Cardiac septum (tissue), 1 donor: ENCODE results near the gene SLC25A4. TPM values are rescaled to one million over a fixed set of nuclear protein-coding genes. Genes with fewer than 3 reads are reported as not detected.
"Not testable (repeated sequence)": the region's sequence is repeated elsewhere in the genome, so short reads cannot be mapped to it uniquely, and the experiment has no call there.

ENCODE experiments used
- DNase-seq: peaks from one replicate; pipeline ENCODE4 v3.0.0-alpha.2; 2020; ENCODE audit warnings: low spot score
- intact Hi-C: fragments of 100-400 bp; cut with DNase I; formaldehyde crosslinking; loops from one replicate; pipeline ENCODE4 v1.14.0; 2022
- long read RNA-seq: library from polyadenylated mRNA; unstranded; transcript quantifications from one replicate; pipeline ENCODE4 v2.0.0, GENCODE V29; 2021
- total RNA-seq: library from RNA; stranded (reverse); fragmentation: NEBNext Ultra II Directional; extraction: Animal tissue kit (Norgen Biotek cat#: 25700); gene quantifications from one replicate; pipeline ENCODE4 v1.2.1, GENCODE V29; 2021
- donor health status: DM: no; HTN: no; CAD: no.

Gene SLC25A4
- 1,443 TPM for total RNA-seq
- long read RNA-seq, full-length matches to known transcripts, result 15,462 of 16,015 reads
- long read RNA-seq, partial matches to known transcripts, result 228 of 16,015 reads
- long read RNA-seq, other reads (novel, unspliced or antisense), result 325 of 16,015 reads

DNA sequence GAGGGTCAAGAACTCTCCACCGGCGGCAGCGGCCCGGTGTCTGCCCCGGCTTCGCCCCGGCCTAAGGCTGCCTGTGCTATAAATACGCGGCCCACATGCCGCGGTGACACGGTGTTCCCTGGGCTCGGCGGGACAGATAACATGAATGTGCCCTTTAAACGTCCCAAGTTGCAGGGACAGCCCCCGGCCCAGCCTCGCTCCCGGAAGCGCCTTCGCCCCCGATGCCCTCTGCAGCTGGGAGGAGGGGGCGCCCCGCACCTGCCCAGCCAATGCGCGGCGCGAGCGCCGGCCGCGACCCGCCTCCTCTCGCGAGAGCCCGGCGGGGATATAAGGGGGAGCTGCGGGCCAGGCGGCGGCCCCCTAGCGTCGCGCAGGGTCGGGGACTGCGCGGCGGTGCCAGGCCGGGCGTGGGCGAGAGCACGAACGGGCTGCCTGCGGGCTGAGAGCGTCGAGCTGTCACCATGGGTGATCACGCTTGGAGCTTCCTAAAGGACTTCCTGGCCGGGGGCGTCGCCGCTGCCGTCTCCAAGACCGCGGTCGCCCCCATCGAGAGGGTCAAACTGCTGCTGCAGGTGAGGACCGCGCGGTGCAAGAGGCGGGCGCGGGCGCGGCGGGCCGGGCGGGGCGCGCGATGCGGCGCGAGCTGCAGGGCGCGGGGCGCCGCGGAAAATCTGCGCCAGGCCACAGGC, at the start of gene SLC25A4:
TSS of gene SLC25A4 (plus strand) at position 355 of the 689 bp plus-strand sequence. CDS start at position 462, 107 bp downstream.
- intact Hi-C loops, result loop anchor here (5.0 to 10.0 kb wide), 3 partner anchors 326 to 498 kb away; partner anchors contain the start of genes CASP3 and PRIMPOL
- peak; percentile 94 for DNase-seq

- no peak for DNase-seq
- intact Hi-C loops, result loop anchor here (2.0 to 10.0 kb wide), 2 partner anchors 55 to 349 kb away; no protein-coding TSS in a partner anchor
Observed at GRCh38 chr4:185093603-185094002, 49.5 kb upstream of the SLC25A4 start.

- intact Hi-C loops, result loop anchor here (5.0 to 10.0 kb wide), 3 partner anchors 36 to 351 kb away; no protein-coding TSS in a partner anchor
- DNase-seq, result no peak
Observed at GRCh38 chr4:185096032-185096653, 46.9 kb upstream of the SLC25A4 start.

GRCh38 chr4:185098474-185098873, 44.6 kb upstream of the SLC25A4 start:
- intact Hi-C loops, result loop anchor here (5.0 to 10.0 kb wide), 3 partner anchors 34 to 354 kb away; no protein-coding TSS in a partner anchor
- no peak for DNase-seq

DNA sequence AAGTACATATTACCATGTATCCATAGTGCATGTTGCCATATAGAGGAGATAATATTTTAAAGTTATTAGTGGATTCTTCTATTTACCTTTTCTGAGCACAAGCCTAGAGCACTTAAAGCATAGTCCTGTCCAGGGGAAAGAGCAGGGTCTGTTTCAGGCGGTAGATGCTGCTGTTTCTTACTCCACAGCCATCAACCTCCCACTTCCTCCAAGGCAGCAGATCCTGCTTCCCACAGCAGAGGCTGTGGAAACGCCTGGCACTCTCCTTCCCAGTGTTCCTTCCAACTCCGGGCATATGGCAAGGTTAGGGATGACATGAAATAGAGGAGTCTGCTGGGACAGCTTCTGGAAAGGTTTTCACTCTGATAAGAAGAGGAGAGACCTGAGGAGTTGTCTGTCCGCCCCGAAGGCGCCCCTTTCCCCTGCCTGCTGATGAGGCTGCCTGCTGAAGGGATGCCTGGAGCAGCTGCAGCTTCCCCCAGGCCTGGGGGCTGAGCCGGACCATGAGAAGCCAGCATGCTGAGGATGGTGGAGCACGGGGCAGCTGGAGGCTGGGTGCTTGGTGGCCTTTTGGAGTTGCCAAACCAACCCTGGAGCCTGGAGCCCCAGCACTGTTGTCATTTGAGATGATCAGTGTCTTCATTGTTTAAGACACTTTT, 43.9 kb upstream of the SLC25A4 start:
- DNase-seq, result no peak
- intact Hi-C loops, result loop anchor here (5.0 to 10.0 kb wide), 3 partner anchors 33 to 354 kb away; no protein-coding TSS in a partner anchor

DNA sequence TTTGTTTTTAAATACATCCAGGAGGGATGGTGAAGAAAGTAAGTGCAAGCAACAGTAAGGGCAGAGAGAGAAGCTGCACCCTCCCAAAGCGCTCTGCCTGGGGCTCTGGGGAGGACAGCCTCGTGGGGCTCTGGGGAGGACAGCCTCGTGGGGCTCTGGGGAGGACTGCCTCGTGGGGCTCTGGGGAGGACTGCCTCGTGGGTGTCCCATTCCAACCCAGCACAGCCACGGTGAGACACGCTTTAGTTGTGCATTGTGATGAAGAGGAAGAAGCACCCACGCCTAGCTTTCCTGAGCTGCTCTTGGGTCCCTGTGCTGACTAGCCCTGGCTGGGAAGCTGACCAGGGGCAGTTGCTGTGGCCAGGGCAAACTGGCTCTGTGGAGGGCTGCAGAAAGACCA, 43.1 kb upstream of the SLC25A4 start:
- intact Hi-C loops, result loop anchor here (5.0 to 10.0 kb wide), 3 partner anchors 32 to 355 kb away; no protein-coding TSS in a partner anchor

GRCh38 chr4:185100423-185100822, 42.6 kb upstream of the SLC25A4 start:
- intact Hi-C loops, result no loop called here
- DNase-seq, result no peak

More for the DNA sequence above, 43.1 kb upstream of the SLC25A4 start:
- DNase-seq, result no peak

GRCh38 chr4:185101354-185101890, 41.6 kb upstream of the SLC25A4 start:
- intact Hi-C loops, result no loop called here
- no peak for DNase-seq

DNA sequence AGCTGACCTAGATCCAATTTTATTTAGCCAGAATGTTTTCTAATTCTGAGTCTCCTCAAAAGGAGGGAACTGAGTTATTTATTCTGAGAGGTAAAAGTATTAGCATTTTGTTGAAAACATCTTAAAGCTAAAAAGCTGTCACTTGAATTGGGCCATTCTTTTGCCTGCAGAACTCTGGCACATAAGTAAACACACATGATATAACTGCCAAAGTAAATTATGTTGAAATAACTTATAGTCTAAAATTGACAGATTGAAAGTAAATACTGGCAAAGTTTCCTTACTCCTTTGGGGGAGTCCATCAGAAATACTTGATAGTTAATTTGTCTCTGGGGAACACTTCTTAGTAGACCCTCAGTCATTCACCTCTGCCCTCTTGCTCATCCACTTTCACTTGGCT, 38.3 kb upstream of the SLC25A4 start:
- DNase-seq, result no peak
- intact Hi-C loops, result no loop called here

DNA sequence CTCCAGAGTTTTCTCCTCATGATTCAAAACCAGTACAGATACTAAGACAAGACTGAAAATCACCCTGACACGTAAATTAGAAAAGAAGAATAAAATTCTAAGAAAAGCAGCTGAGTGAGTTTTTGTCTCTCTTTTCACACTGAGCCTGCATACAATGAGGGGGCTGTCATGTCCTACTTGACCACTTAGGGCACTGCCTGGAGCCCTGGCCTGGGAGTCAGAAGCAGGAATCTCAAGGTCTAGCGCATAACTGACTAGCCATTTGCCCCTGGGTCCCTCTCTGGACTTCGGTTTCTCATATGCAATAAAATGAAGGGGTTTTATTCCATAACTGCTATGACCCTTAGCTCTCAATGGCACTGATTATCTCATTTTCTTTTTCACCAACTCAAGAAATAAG, 36.7 kb upstream of the SLC25A4 start:
- no peak for DNase-seq
- intact Hi-C loops, result no loop called here

- intact Hi-C loops, DNase-seq: not testable (repeated sequence)
Observed at GRCh38 chr4:185107574-185107973, 35.5 kb upstream of the SLC25A4 start.

- intact Hi-C loops, result no loop called here
Observed at GRCh38 chr4:185108185-185108584, 34.9 kb upstream of the SLC25A4 start.

GRCh38 chr4:185108669-185109068, 34.4 kb upstream of the SLC25A4 start:
- DNase-seq, result no peak
- intact Hi-C loops, result no loop called here

More at GRCh38 chr4:185108185-185108584, 34.9 kb upstream of the SLC25A4 start:
- no peak for DNase-seq

DNA sequence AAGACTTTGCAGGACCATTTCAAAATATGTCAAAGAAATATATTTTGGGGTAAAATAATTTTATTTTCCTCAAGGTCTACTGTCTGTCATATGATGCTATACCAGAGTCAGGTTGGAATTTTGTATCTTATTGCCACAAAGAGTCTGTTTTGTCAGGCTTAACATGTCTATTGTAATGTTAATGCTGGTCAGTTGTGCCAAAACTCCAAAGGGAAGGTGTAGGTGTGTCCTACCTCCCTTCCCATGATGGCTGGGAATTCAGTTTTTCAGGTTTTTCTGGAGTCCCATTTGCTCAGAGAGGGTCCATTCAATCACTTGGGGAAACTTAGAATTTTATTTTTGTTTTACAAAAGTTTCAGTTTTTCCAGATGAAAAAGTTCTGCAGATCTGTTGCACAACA, 33.3 kb upstream of the SLC25A4 start:
- intact Hi-C loops, result loop anchor here (5.0 kb wide), 1 partner anchor 302 kb away; no protein-coding TSS in a partner anchor
- no peak for DNase-seq

DNA sequence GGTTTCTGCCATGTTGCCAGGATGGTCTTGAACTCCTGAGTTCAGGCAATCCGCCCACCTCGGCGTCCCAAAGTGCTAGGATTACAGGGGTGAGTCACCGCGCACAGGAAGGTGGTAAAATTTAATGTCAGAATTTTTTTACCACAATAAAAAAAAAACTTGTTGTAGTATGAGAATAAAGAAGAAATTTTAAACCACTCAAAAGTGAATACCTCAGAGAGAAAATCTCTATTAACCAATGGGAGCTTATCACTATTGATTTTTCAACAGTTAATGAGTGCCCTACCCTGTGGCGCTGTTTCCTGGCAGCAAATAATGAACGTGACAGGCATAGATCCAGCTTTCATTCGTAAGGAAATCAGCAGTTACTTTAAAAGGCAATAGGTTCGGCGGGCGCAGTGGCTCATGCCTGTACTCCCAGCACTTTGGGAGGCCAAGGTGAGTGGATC, 32.7 kb upstream of the SLC25A4 start:
- no peak for DNase-seq
- intact Hi-C loops, result loop anchor here (5.0 kb wide), 1 partner anchor 303 kb away; no protein-coding TSS in a partner anchor

DNA sequence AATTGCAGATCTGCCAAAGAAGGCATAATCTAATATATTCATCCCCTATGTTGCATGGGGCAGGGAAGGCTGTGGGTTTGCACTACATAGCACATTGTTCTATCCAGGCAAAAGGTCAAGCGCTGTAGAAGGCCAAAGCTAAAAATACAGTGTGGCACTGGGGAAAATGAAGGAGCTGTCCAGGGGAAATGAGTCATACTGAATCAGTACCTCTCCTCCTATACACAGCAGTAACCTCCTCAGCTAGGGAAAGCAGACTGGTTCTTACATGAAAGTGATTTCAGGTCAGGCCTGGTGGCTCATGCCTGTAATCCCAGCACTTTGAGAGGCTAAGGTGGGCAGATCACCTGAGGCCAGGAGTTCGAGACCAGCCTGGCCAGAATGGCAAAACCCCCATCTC, 31.0 kb upstream of the SLC25A4 start:
- no peak for DNase-seq
- intact Hi-C loops, result loop anchor here (5.0 kb wide), 1 partner anchor 305 kb away; no protein-coding TSS in a partner anchor

DNA sequence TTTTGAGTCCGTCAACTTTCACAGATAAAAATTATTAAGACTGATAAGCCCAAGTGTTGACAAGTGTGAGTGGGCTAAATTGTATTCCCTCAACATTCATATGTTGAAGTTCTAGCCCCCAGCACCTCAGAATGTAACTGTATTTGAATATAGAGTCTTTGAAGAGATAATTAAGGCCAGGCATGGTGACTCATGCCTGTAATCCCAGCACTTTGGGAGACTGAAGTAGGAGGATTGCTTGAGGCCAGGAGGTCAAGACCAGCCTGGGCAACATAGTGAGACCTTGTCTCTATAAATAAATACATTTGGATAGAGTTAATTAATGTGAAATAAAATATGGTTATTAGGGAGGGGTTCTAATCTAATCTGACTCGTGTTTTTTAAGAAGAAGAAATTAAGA, 29.7 kb upstream of the SLC25A4 start:
- intact Hi-C loops, result loop anchor here (5.0 kb wide), 1 partner anchor 306 kb away; no protein-coding TSS in a partner anchor
- no peak for DNase-seq

GRCh38 chr4:185115827-185116232, 27.2 kb upstream of the SLC25A4 start:
- intact Hi-C loops, result no loop called here

GRCh38 chr4:185117300-185117934, 25.6 kb upstream of the SLC25A4 start:
- intact Hi-C loops, result no loop called here
- DNase-seq, result no peak

More at GRCh38 chr4:185115827-185116232, 27.2 kb upstream of the SLC25A4 start:
- no peak for DNase-seq
